ENCODE measurements around the gene RNF182.
A peak's percentile ranks its signal among the peaks of the same experiment; 100 is the strongest.

Gene RNF182

DNA sequence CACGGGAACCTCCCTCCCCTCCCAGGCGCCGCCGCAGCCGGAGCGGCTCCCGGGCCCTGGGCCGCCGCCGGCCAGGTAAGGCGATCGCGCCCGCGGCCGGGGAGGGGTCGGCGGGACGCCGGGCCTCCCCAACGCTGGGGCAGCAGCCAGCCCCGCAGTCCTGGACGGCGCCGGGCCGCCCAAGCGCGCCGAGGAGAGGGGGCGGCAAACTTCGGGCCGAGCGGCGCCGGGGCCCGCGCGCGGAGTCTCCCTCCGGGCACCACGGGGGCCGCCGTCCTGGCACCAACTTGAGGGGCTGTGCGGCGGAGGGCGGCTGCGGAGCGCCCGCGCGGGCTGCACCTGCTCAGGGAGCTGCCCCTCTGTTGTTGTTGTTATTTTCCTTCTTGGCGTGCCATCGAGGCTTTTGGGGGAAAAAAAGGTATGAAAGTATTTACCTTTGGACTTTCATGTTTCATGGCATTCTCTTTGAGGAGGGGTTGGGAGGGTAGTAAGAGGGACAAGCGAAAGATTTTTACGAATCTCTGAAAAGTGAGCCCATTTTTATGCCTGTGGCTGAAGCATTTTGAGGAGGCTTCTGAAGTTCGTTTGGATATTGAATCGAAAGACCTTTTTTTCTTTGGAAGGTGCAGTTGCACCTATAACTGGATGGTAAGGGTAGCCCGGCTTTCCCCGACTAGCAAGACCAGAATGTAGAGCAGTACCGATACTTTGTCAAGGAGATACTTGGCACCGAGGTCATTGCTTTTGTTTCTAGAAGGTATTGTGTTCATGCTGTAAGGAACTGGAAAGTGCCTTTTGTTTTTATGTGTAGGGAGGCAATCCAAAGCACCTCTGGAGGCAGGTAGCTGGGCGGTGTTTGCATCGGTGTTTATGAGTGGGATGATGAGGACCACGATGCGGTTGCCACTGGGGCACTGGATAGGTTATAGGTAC lies at the start of gene RNF182:
Gene RNF182, plus strand, starts transcription at position 4 of the 933 bp plus-strand sequence. CDS start 52,168 bp downstream, outside the sequence.
- DNase-seq (ENCODE audit: low read depth), result no peak

DNA sequence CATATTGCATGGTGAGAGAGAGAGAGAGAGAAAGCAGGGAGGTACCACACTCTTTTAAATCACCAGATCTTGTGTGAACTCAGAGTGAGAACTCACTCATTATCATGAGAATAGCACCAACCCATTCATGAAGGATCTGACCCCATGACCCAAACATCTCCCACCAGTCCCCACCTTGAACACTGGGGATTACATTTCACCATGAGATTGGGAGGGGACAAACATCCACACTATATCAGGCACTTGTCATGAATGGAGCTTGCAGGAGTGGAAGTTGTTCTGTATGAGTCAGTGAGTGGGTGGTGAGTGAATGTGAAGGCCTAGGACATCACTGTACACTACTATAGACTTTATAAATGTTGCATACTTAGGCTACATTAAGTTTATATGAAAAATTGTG lies 47.7 kb upstream of the RNF182 start:
- DNase-seq (ENCODE audit: low read depth), result peak; percentile 54

DNA sequence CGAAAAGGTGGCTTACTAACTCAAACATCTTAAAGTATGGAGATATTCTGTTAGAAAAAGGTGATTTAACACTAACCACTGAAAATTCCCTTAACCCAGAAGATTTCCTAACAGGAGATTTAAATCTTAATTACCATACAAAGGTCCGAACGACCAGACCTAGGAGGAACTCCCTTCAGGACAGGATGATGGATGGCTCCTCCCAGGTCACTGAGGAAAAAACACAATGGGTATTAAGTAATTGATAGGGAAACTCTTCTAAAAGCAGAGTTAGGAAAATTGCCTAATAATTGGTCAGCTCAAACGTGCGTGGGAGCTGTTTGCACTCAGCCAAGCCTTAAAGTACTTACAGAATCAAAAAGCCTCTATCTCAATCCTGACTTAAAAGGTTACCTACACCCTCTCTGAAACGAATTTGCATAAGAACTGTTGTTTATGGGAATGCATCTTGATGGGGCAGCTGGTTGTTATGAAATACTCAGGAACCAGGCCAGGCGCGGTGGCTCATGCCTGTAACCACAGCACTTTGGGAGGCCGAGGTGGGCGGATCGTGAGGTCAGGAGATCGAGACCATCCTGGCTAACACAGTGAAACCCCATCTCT lies 44.6 kb upstream of the RNF182 start:
- DNase-seq (ENCODE audit: low read depth), result peak; percentile 7

DNA sequence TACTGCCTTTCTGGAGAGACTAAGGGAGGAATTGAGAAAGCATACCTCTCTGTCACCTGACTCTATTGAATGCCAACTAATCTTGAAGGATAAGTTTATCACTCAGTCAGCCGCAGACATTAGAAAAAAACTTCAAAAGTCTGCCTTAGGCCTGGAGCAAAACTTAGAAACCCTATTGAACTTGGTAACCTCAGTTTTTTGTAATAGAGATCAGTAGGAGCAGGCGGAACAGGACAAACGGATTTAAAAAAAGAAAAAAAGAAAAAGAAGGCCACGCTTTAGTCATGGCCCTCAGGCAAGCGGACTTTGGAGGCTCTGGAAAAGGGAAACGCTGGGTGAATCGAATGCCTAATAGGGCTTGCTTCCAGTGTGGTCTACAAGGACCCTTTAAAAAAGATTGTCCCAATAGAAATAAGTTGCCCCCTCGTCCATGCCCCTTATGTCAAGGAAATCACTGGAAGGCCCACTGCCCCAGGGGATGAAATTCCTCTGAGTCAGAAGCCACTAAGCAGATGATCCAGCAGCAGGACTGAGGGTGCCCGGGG lies 43.1 kb upstream of the RNF182 start:
- DNase-seq (ENCODE audit: low read depth), result no peak

DNA sequence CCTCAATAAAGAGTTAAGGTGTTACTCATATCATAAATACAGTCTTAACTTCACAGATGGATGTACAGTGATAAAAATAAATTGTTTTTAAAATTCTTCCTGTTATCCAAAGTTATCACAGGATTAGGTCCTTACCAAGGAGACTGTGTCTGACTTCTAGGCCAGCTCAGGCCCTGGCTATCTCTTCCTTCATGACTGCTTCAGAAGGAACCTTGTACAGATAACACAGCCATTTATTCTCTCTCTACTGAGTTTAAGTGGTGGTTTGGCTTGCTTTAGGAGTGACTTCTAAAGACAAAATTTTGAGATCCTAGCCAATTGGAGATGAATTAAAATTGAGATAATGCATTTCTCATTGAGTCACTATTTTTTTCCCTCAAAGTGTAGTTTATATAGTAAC lies 40.8 kb upstream of the RNF182 start:
- DNase-seq (ENCODE audit: low read depth), result no peak

DNA sequence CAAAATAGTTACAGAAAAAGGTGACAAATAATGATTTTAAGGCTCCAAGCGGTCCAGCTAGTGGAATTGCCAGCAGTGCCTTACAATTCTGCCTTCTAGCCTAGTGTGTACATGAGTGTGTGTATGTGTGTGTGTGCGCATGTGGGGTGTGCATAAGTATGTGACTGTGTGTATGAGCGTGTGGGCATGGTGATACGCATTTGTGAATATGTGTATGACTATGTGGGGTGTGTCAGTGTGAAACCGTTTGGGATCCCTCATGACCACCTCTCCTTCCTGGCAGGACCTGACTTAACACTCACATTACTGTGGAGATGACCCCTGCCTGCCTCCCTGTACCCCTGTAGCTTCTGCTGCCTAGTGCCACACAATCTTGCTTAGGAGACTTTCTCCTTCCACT lies 40.4 kb upstream of the RNF182 start:
- DNase-seq (ENCODE audit: low read depth), result no peak

- no peak for DNase-seq (ENCODE audit: low read depth)
Observed at GRCh38 chr6:13885601-13886000, 39.2 kb upstream of the RNF182 start.

- DNase-seq (ENCODE audit: low read depth), result no peak
Observed at GRCh38 chr6:13886949-13887348, 37.8 kb upstream of the RNF182 start.

DNA sequence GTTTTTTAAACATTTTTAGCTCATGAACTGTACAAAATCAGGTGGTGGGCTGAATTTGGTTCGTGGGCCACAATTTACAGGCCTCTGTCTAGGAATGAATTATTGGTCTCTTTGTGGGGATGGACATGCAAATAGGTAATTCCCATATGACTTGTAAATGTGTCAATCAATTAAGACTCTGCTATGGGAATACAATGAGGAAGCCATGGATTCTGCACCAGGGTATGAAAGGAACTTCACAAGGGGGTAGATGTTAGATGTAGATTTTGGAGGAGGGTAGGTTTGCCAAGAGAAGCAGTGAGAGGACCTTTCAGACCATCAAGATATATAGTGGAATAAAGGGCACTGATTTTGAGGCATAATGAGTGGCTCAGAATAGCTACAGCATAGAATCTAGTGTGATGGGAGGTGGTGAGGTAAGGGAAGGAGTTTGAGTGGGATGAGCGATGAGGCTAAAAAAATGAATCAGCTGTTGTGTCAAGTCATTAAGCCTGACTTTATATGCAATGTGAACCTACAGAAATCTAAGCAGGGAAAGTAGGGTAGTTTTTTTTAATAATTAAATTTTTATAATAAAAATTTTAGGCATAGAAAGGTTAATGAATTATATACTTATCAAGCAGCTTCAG lies 32.6 kb upstream of the RNF182 start:
- DNase-seq (ENCODE audit: low read depth), result no peak

DNA sequence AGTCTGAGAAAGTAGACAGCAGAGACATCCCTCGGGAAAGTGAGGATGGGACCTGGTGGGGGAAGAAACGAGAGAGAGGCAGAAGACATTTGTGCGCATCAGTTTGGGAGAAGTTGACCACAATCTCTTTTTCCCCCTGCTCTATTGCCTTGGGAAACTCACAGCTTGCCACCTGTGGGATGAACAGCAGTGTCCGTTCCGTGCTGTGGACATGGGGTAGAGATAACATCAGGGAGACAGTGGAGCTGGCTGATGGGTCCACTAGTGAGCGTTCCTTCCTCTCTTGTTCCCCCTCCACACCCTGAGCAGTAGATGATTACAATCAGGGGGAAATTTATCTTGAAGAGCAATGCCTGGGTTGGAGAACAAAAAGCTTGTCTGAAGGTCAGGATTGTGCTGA lies 21.8 kb upstream of the RNF182 start:
- no peak for DNase-seq (ENCODE audit: low read depth)

DNA sequence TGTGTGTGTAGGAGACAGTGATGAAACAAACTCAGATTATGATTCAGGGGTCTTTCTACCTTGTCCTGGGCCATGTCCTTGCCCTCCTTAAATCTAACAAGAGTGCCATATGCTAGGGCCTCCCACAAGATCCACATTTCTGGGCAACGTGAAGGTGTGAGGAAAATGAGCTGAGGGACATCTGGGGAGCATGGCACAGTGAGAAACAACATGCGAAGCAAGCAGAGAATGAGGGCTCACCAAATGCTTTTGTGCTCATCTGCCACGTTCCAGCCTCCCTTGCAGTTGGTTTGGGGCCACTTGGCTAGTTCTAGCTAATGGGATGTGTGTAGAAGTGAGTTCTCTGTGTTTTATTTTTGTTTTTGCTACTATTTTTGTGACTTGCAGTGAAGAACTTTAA lies 21.4 kb upstream of the RNF182 start:
- no peak for DNase-seq (ENCODE audit: low read depth)

DNA sequence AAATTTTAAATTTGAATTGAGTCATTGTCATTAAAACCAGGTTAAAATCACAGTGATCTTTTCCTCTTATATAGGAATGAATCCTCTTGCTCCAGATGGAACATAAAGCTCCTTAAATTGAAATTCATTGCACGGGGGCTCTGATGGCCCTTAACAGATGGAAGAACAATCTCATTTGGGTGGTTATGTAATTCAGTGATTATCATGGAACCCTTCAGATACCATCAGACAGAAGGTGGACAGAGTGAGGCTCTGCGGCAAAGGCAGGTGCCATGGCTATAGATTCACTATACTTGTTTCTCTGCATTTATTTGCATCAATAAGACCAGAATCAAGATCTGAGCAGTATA lies 17.8 kb upstream of the RNF182 start:
- DNase-seq (ENCODE audit: low read depth), result no peak

GRCh38 chr6:13907614-13908215 lies 17.0 kb upstream of the RNF182 start:
- no peak for DNase-seq (ENCODE audit: low read depth)

- peak; percentile 71 for DNase-seq (ENCODE audit: low read depth)
Observed at GRCh38 chr6:13908955-13909381, 15.8 kb upstream of the RNF182 start.

DNA sequence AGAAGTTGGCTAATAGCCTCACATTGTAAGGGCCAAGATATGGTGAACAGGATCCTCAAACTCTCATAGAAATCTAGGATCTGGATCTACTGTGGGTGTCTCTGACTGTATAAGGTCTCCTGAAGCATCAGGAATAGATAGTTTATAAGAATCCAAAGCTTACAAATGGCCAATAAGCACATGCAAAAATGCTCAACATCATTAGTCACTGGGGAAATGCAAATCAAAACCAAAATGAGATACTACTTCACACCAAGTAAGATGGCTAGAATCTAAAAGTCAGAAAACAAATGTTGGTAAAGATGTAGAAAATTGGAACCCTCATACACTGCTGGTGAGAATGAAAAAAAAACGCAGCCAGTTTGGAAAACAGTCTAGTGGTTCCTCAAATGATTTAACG lies 14.3 kb upstream of the RNF182 start:
- DNase-seq (ENCODE audit: low read depth), result no peak

GRCh38 chr6:13911337-13911736 lies 13.4 kb upstream of the RNF182 start:
- no peak for DNase-seq (ENCODE audit: low read depth)

DNA sequence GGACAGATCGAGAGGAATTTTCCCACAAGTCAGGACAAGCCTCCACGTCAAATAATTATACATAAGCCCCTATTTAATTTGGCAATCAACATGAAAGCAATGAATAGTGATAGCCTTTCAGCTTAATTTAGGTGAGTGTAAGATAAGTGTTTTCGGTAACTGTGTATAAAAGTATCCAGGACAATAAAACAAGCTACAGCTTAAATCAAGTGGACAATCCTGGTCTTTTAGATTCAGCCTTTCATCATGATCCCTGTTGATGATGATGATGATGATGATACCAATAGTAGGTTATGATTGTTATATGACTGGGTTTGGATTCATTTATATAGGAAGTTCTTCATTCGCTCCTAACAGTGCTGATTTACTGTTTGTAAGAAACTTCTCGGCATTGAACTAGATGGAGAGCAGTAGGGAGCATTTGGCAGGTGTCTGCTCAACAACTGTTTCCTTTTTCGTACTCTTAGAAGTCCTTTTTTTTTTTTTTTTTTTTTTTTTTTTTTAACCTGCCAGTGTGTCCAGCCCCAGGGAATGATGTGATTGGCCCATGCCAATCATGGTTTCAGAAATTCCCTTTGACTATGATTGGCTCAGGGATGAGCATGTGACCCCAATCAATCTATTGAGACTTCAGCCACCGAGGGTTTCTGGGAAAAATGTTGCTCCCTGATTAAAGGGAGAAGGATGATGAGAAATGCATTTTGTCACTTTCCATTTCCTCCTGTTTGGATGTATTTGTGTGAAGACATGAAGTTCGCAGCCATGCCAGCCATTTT lies 11.3 kb upstream of the RNF182 start:
- DNase-seq (ENCODE audit: low read depth), result no peak

DNA sequence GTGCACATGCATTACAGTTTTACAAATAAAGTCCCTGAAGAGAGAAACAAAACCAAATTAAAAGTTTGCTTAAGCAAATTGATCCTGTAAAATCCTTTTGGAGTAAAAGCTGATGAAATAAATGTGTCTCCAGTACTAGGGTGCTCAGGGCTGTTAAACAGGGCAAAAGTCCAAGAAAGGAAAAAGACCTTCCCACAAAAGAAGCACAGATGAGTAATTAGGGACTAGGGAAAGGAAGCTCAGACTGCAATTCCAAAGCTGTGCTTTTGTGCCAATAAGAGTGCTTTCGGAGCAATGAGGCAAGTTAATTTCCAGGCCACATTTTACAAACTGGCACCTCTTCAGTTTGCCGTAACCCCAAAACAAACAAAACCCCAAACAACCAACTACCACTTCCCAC lies 10.4 kb upstream of the RNF182 start:
- no peak for DNase-seq (ENCODE audit: low read depth)

GRCh38 chr6:13915561-13916229 lies 9.1 kb upstream of the RNF182 start:
- DNase-seq (ENCODE audit: low read depth), result no peak

DNA sequence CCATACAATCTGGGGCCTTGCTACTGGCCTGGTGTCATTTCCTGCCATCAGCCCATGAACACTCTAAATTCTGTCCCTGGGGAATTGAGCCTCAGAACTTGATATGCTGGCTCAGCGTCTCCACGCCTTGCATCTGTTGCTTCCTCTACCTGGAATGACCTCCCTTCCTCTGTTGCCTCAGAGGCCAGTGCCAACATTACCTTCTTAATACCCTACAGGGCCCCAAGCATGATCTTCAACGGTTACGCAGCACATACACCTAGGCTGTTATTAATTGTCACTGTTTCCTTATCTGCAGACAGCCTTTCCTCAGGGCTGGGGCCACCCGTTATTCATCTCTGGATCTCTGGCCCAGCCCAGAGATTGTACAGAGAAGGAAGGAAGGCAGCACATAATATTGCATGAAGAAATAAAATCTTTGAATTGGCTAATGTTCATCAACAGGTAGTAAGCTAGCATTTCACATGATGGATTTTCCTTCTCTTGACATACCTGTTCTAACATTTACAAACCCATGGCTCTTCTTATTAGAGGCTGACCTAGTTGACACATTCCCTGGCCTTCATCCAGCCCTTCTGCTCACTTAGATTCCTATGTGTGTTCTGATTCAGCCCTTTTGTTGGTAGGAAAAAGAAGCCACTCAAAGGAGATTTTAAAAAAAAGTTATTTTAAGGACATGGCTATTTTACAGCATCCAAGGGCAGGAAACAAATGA lies 8.4 kb upstream of the RNF182 start:
- peak; percentile 32 for DNase-seq (ENCODE audit: low read depth)
